Stimulated activated CD8-positive, alpha-beta memory T cell treated with anti-CD3 and anti-CD28 coated beads, Interleukin-7, amount 100 ng/mL, for 24 hours (primary cell): Measurements from ENCODE around the gene ADAM22.

Experiments
- DNase-seq: peaks from one replicate; pipeline ENCODE4 v3.0.0-alpha.2; 2020; ENCODE audit warnings: low read depth

ADAM22 gene

GRCh38 chr7:87959336-87959735, 25.3 kb downstream of the ADAM22 start:
- no peak for DNase-seq

- DNase-seq = no peak
Measured at GRCh38 chr7:87960239-87960638, 26.2 kb downstream of the ADAM22 start.

DNA sequence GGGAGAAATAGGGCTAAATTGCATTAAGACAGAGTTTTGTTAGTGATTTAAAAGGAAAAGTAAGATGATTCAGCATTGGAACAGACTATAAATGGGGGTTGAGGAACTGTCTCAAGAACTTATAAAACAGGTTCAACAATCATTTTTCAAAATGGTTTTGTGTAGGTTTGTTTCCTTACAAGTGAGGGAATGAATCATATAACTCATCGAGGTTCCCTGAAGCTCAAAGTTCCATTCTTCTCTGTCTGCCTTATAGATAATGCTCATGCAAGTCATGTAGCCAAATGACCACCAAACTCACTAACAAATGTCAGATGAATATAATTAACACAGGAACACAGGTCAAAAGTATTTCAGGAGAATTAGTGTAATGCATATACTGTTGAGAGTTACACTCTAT, 27.7 kb downstream of the ADAM22 start:
- DNase-seq = no peak

GRCh38 chr7:87966271-87966670, 32.2 kb downstream of the ADAM22 start:
- no peak for DNase-seq

DNA sequence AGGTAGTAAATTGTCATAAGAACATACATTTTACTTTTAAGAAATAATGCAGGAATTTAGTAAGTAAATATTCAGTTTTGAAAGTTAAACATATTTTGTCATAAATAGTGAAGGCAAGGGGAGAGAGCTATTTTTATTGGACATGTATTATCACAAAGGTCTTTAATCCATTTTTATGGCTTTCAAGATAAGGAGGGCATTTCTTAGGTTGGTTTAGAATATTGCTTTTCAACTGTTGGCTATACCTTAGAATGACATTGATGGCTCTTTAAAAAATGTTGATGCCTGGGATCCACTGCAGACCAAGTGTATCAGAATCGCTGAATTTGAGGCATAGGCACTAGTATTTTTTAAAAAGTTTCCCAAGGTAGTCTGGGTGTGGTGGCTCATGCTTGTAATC, 34.0 kb downstream of the ADAM22 start:
- DNase-seq = no peak

GRCh38 chr7:87982116-87982515, 48.1 kb downstream of the ADAM22 start:
- DNase-seq = no peak

DNA sequence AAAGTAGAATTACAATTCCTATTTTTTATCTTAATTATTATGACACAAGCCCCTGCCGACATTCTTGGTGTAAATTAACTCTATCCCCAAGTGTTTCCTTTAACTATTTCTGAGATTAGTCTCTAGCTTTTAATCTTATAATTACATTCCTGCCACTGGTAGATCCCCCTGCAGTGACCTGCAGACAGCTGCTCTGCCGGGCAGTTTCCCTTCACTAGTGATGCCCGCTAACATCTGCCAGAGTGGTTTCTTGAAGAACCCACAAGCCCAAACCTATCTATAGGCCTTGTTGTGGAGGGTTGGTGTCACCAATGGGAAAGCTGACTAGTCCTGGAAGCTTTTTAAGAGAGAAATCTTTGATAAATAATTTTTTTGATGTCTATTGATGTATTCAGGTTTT, 50.0 kb downstream of the ADAM22 start:
- DNase-seq = no peak

DNA sequence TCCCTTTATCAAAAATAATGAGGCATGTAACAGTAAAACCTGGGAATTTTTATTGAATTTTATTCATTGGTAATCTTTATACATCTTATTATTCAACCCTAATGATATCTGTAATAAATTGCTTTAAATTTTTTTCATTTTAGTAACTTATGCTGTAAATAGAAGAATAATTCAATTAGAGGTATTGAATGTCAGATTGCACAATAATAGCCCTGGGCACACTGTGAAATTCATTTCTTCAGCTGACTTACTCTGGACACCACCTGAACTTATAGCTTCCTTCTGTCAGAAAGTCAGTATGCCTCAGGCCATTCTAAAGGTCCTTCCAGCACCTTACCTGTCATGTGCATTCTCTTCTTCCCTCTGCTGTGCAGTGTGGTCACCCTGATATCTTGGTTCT, 59.2 kb downstream of the ADAM22 start:
- no peak for DNase-seq

- no peak for DNase-seq
Measured at GRCh38 chr7:87999261-87999660, 65.2 kb downstream of the ADAM22 start.

DNA sequence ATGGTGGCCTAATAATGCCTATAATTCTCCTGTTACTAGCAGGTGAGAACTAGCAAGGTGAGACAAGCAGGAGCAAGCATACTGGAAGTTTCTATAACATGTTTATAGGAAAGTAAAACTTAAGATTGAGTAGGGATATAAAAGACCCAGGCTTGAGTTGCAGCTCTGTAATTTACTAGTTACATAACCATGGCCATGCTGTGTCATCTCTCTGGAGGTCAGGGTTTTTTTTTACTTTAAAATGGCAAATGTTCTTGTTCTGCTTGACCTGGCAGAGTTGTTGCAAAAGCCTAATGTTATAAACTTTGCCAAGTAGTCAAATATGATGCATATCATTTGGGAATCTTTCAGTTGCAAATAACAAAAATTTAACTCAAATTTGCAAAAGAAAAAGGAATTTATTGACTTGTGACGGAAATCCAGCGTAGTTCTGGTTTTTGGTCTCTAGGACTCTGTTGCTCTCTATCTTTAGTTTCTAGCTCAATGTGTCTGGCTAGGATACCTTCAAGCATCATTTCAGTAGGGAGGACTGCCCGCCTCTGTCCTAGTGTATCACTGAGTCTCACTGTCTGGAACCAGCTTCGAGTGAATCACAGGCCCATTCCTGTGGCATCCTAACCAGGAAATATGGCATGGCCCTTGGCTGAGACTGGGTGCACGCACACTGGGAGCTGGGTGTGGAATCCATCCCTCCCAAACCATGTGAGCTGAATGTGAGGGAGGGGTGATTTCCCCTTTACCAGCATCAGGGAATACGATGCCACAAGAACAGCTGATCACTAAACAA, 67.9 kb downstream of the ADAM22 start:
- no peak for DNase-seq

DNA sequence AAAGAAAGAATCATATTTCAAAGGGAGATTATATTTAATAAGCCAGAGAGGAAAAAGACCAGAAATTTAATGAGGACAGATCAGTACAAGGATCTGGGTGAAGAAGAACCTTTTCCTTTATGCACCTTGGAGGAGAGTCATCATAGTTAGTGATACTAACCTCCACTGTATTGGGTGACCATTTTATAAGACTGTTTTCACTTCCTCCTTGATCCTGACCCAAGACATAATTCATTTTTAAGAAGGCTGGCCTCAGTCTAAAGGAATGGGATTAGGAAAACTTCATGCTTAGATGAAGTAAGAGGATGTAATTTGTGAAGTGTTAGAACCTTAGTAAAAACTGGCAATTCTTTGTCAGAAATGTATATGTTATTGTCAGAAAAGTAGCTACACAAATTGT, 68.6 kb downstream of the ADAM22 start:
- no peak for DNase-seq

GRCh38 chr7:88003581-88003980, 69.5 kb downstream of the ADAM22 start:
- no peak for DNase-seq

DNA sequence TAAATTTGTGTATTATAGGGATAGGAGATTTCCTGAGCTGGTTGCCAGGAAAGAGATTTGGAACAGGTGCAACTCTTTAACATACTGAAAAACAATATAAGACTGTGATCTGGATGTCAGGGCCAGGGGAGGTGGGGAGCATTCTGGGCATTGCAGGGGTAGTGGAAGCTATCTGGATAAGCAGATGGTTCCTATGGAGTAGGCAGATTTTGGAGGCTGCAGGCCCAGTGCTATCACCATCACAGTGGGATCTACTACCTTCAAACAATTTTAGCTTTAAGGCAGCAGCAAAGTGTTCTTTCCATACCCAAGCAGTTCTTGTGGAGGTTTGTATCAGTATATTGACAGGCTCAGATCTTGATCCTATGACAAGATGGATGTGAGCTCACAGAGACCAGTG, 71.1 kb downstream of the ADAM22 start:
- DNase-seq = no peak

DNA sequence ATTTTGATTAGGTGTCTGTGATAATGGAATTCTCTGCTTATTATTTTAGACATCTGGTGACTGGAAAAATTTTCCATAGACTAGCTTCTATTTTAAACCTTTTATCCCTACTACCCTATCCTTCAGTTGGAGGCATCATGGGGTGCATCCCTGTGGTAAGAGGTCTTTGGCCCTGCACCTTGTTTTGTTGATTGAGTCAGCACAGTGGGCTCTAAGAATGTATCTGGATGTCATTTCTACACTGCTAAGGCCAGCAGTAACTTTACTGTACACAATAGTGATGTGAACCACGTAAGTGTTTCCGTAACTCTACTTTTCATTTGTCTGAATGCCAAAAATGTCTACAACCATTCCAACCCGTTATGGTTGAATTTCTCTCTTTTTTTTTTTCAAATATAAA, 75.6 kb downstream of the ADAM22 start:
- no peak for DNase-seq

DNA sequence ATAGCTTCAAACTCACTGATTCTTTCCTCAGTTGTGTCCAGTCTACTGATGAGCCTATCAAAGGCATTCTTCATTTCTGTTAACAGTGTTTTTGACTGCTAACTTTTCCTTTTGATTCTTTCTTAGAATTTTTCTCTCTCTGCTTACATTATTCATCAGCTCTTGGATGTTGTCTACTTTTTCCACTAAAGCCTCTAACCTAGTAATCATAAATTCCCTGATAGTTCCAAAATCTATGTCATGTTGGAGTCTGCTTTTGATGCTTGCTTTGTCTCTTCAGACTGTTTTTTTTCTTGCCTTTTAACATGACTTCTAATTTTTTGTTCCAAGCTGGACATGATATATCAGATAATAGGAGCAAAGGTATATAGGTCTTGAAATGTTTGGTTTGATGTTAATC, 78.0 kb downstream of the ADAM22 start:
- no peak for DNase-seq

DNA sequence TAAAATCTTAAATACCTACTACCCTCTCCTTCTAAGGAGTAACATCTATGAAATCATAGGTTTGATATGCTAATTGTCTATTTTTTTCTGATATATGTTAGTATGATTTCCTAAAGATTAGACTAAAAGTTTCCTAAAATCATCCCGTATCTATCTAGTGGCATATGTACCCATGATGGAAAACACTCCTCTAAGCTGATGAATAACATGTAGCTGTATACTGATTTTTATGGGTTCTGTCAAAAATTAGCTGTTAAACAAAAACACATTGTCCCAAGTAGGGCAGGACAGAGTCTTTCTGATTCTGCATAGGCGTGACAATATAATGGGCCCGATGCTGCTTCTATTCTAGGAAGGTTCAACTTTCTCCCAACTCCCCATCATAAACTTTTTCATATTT, 79.9 kb downstream of the ADAM22 start:
- DNase-seq = no peak

- DNase-seq = no peak
Measured at GRCh38 chr7:88014581-88014980, 80.5 kb downstream of the ADAM22 start.

GRCh38 chr7:88015309-88015708, 81.3 kb downstream of the ADAM22 start:
- no peak for DNase-seq

DNA sequence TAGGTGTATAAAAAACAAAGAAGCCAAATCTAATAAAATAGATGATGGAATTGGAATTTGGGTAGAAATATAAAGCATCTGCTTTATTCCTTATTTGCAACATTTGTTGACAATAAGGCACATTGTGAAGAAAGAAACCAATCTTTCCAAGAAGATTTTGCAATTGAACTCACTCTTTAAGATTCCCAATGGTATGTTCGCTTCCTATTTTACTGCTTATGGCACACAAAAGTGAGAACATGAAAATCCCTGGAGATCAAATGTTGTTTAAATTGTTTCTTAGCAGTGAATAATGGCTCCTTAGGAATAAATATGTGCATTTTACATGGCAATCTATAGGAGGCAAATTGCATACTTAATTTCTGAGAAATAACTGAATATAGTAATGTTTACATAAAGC, 84.5 kb downstream of the ADAM22 start:
- no peak for DNase-seq

DNA sequence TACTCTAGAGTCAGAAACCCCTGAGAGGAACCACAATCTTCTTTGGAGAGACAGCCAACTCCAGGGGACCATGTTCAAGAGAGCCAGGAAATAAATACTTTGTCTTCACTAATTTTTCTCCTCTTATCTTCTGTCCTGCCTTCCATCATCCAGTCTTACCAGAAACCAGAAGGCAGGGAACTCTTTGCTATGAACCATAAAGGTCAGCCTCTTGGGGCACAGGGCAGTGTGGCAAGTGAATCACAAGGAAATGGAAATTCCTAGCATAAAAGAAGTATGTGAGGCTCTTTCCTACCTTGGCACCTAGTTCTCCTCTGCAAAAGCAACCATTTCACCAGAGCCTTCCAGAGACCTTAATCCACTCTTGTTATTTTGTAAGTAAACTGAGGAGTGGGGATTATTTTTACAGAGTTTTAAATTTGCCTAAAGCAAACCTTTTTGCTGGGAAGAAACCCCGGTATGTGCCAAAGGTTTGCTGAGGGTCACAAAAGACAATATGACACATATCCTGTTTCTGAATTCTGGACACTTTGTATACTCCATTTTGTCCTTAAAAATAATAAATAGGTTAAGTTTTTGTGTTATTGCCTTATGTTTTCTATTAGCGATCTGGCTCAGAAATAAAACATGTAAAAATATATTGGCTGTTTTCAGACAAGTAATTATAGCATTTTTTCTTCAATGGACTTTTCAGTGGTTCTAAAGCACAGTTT, 87.1 kb downstream of the ADAM22 start:
- no peak for DNase-seq

DNA sequence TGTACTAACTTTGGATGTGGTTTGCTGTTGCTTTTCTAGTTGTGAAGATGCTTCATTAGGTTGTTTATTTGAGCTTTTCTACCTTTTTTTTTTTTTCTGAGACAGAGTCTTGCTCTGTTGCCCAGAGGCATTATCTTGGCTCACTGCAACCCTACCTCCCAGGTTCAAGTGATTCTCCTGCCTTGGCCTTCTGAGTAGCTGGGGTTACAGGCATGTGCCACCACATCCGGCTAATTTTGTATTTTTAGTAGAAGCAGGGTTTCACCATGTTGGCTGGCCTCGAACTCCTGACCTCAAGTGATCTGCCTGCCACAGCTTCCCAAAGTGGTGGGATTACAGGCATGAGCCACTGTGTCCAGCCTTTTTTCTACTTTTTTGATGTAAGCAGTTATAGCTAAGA, 93.7 kb downstream of the ADAM22 start:
- DNase-seq = no peak

DNA sequence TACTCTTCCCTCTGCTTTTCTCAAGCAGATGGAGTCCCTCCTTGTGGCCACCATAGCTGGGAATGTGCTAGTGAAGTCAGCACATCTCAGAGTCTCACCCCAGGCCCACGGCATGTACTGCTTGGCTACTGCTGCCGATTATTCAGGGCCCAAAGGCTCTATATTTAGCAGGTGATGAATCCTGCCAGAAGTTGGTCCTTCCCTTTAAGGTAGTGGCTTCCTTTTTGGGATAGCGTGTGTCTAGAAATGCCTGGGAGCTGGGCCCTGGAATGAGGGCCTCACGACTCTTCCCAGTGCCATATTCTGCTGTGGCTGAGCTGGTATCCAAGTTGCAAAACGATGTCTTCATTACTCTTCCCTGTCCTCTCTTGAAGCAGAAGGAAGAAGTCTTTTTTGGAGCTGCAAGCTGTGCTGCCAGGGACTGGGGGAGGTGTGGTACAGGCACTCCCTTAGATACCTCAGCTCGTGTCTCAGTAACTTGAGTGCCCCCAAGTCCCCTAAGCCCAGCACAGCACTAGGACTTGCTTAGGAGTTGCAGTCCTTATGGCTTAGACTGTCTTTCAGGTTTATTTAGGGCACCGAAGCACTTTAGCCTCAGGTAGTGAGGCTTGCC, 100.1 kb downstream of the ADAM22 start:
- no peak for DNase-seq

DNA sequence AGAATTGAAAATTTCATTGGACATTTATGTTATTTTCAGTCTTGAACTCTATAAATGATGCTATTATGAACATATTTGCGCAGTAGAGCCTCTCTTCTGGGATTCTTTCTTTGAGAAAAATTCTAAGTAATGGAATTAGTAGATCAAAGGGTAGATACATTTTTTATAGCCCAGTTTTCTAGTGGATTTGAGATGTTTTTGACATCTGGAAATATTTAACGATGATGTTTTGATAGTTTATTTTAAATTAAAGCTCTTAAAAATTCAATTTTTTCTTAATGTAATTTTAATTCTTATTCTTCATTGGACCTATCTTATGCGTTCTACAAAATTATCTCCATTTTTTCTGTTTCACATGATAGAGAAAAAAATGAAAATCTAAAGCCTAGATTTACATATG, 103.0 kb downstream of the ADAM22 start:
- DNase-seq = no peak
